Measurements from ENCODE around the gene SPTAN1.

GRCh38 chr9:128532581-128532980 is 19.8 kb upstream of the SPTAN1 start:
- TF ChIP-seq POLR2A (IDR thresholded peaks at IDR 0.05) (no peak), CTCF (IDR thresholded peaks at IDR 0.05) (no peak)

Measured in testis (tissue), 2 donors.